ENCODE results near the gene RNASEH1.

RNASEH1 gene

GRCh38 chr2:3535467-3535793, 22.7 kb downstream of the RNASEH1 start:
- no peaks in the 10 kb centered on the region for H3K27me3 ChIP-seq (ENCODE audit: insufficient read depth, poor library complexity, severe bottlenecking)
- TF ChIP-seq GABPA (IDR thresholded peaks at IDR 0.05; ENCODE audit: low read depth) = no peak
- TF ChIP-seq POLR2AphosphoS5 (IDR thresholded peaks at IDR 0.05; ENCODE audit: low read depth) = no peak
- no peak for TF ChIP-seq CTCF (IDR thresholded peaks at IDR 0.05; ENCODE audit: insufficient read depth, low read length)
- TF ChIP-seq REST (IDR thresholded peaks at IDR 0.05; ENCODE audit: insufficient replicate concordance, low read depth) = no peak
- TF ChIP-seq SPI1 (IDR thresholded peaks at IDR 0.05; ENCODE audit: borderline replicate concordance, low read depth) = no peak
- H3K27ac ChIP-seq (replicated peaks) = no peak overlapping the region
- H3K4me3 ChIP-seq (replicated peaks; ENCODE audit: insufficient read depth, low read length) = no peak overlapping the region
- no peak for DNase-seq (ENCODE audit: low read depth in 1 of 2, low spot score in 1 of 2)

GRCh38 chr2:3534251-3534814, 23.8 kb downstream of the RNASEH1 start:
- DNase-seq (ENCODE audit: low read depth in 1 of 2, low spot score in 1 of 2) = no peak
- no peak overlapping the region for H3K27ac ChIP-seq (replicated peaks)
- H3K4me3 ChIP-seq (replicated peaks; ENCODE audit: insufficient read depth, low read length) = no peak overlapping the region
- TF ChIP-seq REST (IDR thresholded peaks at IDR 0.05; ENCODE audit: insufficient replicate concordance, low read depth) = no peak
- TF ChIP-seq SPI1 (IDR thresholded peaks at IDR 0.05; ENCODE audit: borderline replicate concordance, low read depth) = no peak
- TF ChIP-seq POLR2AphosphoS5 (IDR thresholded peaks at IDR 0.05; ENCODE audit: low read depth) = no peak
- no peak for TF ChIP-seq GABPA (IDR thresholded peaks at IDR 0.05; ENCODE audit: low read depth)
- TF ChIP-seq CTCF (IDR thresholded peaks at IDR 0.05; ENCODE audit: insufficient read depth, low read length) = no peak
- H3K27me3 ChIP-seq (ENCODE audit: insufficient read depth, poor library complexity, severe bottlenecking) = no peaks in the 10 kb centered on the region

GRCh38 chr2:3533836-3534235, 24.3 kb downstream of the RNASEH1 start:
- no peak for DNase-seq (ENCODE audit: low read depth in 1 of 2, low spot score in 1 of 2)
- no peak for TF ChIP-seq CTCF (IDR thresholded peaks at IDR 0.05; ENCODE audit: insufficient read depth, low read length)
- TF ChIP-seq POLR2AphosphoS5 (IDR thresholded peaks at IDR 0.05; ENCODE audit: low read depth) = no peak
- no peak for TF ChIP-seq SPI1 (IDR thresholded peaks at IDR 0.05; ENCODE audit: borderline replicate concordance, low read depth)
- no peak for TF ChIP-seq REST (IDR thresholded peaks at IDR 0.05; ENCODE audit: insufficient replicate concordance, low read depth)
- no peak for TF ChIP-seq GABPA (IDR thresholded peaks at IDR 0.05; ENCODE audit: low read depth)

More at GRCh38 chr2:3533836-3534235, 24.3 kb downstream of the RNASEH1 start:
- Histone ChIP-seq H3K27me3 (ENCODE audit: insufficient read depth, poor library complexity, severe bottlenecking) (no peaks in the 10 kb centered on the region), H3K27ac (replicated peaks) (no peak overlapping the region), H3K4me3 (replicated peaks; ENCODE audit: insufficient read depth, low read length) (no peak overlapping the region)

Measured in HL-60 (cell line).